ENCODE results near the gene RGPD5.
"Not testable (repeated sequence)": the region's sequence is repeated elsewhere in the genome, so short reads cannot be mapped to it uniquely, and the experiment has no call there.

- not testable (repeated sequence) for TF ChIP-seq ZNF8 (CRISPR knock-in tag; IDR thresholded peaks at IDR 0.05); PATZ1 (CRISPR knock-in tag; IDR thresholded peaks at IDR 0.05; ENCODE audit: borderline replicate concordance); SNAI2 (CRISPR knock-in tag; IDR thresholded peaks at IDR 0.05); ZC3H10 (CRISPR knock-in tag; IDR thresholded peaks at IDR 0.05); ZNF565 (CRISPR knock-in tag; conservative IDR thresholded peaks at IDR 0.05; ENCODE audit: low read depth); BACH2 (CRISPR knock-in tag; IDR thresholded peaks at IDR 0.05; ENCODE audit: borderline replicate concordance); TCF4 (CRISPR knock-in tag; IDR thresholded peaks at IDR 0.05; ENCODE audit: borderline replicate concordance); CREB5 (CRISPR knock-in tag; IDR thresholded peaks at IDR 0.05; ENCODE audit: low read depth); ARNTL (CRISPR knock-in tag; IDR thresholded peaks at IDR 0.05; ENCODE audit: borderline replicate concordance, low read depth); CSRNP3 (CRISPR knock-in tag; IDR thresholded peaks at IDR 0.05); CSDC2 (CRISPR knock-in tag; IDR thresholded peaks at IDR 0.05); ESRRG (CRISPR knock-in tag; IDR thresholded peaks at IDR 0.05)
Measured at GRCh38 chr2:109794074-109794737, at the start of gene RGPD5.

All from SK-N-SH treated with all-trans-retinoic acid at 6 μM for 48 hours (cell line).